NK-92 (cell line): ENCODE data around the gene NXNL1.
A peak's percentile ranks its signal among the peaks of the same experiment; 100 is the strongest.

ENCODE experiments used
- DNase-seq: peaks from one replicate; lab custom pipeline; 2025; ENCODE audit not compliant: unreplicated experiment; lab: John Stamatoyannopoulos, UW

Gene NXNL1

DNA sequence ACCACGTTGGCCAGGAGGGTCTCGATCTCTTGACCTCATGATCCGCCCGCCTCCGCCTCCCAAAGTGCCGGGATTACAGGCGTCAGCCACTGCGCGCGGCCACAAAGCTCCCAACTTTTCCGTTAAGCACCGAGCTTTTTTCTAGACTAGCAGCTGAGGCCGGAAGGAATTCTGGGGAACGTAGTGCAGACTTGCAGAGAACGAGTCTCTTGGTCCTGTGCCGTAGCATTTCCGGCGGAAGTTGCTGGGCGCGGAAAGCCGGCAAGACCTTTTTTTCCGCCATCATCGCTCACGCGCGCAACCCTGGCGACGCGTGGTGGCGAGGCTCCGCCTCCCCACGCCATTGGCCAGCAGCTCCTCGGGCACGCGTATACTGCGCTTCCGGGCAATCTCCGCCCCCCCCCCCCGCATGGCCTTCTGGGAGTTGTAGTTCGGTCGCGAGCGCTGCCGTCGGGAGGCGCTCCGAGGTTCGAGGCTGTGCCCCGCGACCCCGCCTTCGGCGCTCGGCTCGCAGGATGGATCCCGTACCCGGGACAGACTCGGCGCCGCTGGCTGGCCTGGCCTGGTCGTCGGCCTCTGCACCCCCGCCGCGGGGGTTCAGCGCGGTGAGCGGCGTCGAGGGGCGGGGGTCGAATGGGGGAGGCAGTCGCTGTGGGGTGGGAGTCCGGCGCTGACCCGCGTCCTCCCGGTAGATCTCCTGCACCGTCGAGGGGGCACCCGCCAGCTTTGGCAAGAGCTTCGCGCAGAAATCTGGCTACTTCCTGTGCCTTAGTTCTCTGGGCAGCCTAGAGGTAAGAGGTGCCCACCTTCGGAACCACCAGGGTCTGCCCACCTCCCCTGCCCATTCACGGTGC is 40.9 kb downstream of the NXNL1 start, which contains the start of gene MVB12A:
MVB12A (plus strand) TSS at position 427 of the 854 bp plus-strand sequence; CDS start at position 516, 89 bp downstream.
- peak; percentile 75 for DNase-seq

- no peak for DNase-seq
These were observed 41.5 kb downstream of the NXNL1 start for GRCh38 chr19:17419154-17419620.

- DNase-seq, result no peak
These were observed 42.0 kb downstream of the NXNL1 start for GRCh38 chr19:17418710-17419109.

DNA sequence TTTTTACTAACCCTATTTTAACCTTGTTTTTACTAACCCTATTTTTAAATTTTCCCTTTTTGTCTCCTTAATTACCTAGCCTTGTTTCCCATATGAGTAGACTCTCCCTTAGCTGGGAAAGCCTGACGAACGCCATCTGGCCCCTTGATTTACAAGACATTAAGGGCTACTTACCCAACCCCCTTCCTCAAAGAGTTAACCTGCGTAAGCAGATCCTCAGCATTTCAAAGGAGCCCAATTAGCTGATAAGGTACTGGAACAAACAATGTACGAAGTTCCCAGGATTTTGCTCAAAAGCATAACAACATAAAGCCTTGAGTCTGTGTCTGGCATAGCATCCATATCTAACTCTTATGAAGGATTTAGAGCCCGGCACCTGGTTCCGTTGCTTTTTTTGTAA is 45.6 kb downstream of the NXNL1 start:
- no peak for DNase-seq

GRCh38 chr19:17414097-17414496 is 46.6 kb downstream of the NXNL1 start:
- DNase-seq, result no peak

- no peak for DNase-seq
These were observed 48.9 kb downstream of the NXNL1 start for GRCh38 chr19:17411801-17412200.

GRCh38 chr19:17409990-17410389 is 50.7 kb downstream of the NXNL1 start:
- no peak for DNase-seq

DNA sequence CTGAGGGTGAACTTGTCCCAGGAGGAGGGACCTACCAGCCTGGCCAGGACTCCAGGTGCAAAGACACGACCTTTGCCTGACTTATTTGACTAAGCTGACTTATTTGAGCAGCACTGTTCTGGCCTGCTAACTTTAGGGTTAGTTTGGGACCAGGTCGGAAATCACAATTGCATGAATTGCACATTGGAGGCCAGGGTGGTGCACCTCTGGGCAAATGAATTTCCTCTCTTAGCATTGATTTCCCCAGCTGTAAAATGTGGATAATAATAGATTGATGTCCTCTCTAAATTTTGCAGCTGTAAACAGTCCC is 53.9 kb downstream of the NXNL1 start:
- DNase-seq, result no peak

GRCh38 chr19:17406046-17406886 is 54.5 kb downstream of the NXNL1 start:
- DNase-seq, result no peak
